Progenitor cell of endocrine pancreas (in vitro differentiated cells): ENCODE measurements around the gene LIG1. TPM values are rescaled to one million over a fixed set of nuclear protein-coding genes. Genes with fewer than 3 reads are reported as not detected.

Experiments
- DNase-seq: peaks from one replicate; pipeline ENCODE4 v3.0.0; 2021; ENCODE audit warnings: low spot score; ENCODE audit not compliant: unreplicated experiment
- H3K27ac Mint-ChIP-seq: 2 replicates; pipeline ENCODE4 v1.8.0; 2021; ENCODE audit warnings: mild to moderate bottlenecking, moderate library complexity, mixed read lengths
- H3K27me3 Mint-ChIP-seq: 2 replicates; pipeline ENCODE4 v1.8.0; 2021; ENCODE audit warnings: mixed read lengths
- H3K36me3 Mint-ChIP-seq: 2 replicates; pipeline ENCODE4 v1.8.0; 2022; ENCODE audit warnings: mixed read lengths; ENCODE audit not compliant: insufficient read depth
- H3K4me1 Mint-ChIP-seq: 2 replicates; pipeline ENCODE4 v1.8.0; 2021; ENCODE audit warnings: low read depth, mixed read lengths
- H3K4me3 Mint-ChIP-seq: 2 replicates; pipeline ENCODE4 v1.8.0; 2021; ENCODE audit warnings: low read depth, mild to moderate bottlenecking, moderate library complexity, mixed read lengths
- H3K9me3 Mint-ChIP-seq: 2 replicates; pipeline ENCODE4 v1.8.0; 2021; ENCODE audit warnings: low read depth, mixed read lengths
- CTCF ChIP-seq: fragments of 200-600 bp; sonication (generic); IDR thresholded peaks from one replicate; pipeline ENCODE4 v1.5.0; 2021; ENCODE audit warnings: antibody characterized with exemption, mild to moderate bottlenecking; ENCODE audit not compliant: unreplicated experiment
- long read RNA-seq: library from polyadenylated mRNA; unstranded; transcript quantifications from one replicate; pipeline ENCODE4 v2.0.0, GENCODE V29; 2020
- total RNA-seq: library from RNA; stranded (reverse); gene quantifications from 2 replicates; pipeline ENCODE4 v1.2.1, GENCODE V29; 2021

Gene LIG1
- 90.4 and 91.0 TPM in 2 replicates for total RNA-seq
- long read RNA-seq, full-length matches to known transcripts, result 64 of 142 reads
- long read RNA-seq, partial matches to known transcripts, result 23 of 142 reads
- long read RNA-seq, other reads (novel, unspliced or antisense), result 55 of 142 reads

- H3K27ac Mint-ChIP-seq, result peak within 1 kb of the TSS; percentile 98
- peaks cover 12% of the 10 kb centered on the region for H3K36me3 Mint-ChIP-seq
- H3K4me1 Mint-ChIP-seq, result peaks cover 12% of the 10 kb centered on the region
Measured at GRCh38 chr19:48169939-48170803, at the start of gene LIG1, which contains the start of gene ZSWIM9. Gene LIG1, minus strand, starts transcription at chr19:48170344. Its CDS starts 4,778 bp downstream, at chr19:48165566. Gene ZSWIM9, plus strand, starts transcription at chr19:48170680. Its CDS starts 1,123 bp downstream, at chr19:48171803.

GRCh38 chr19:48218997-48219396 is 48.9 kb upstream of the LIG1 start:
- TF ChIP-seq CTCF, result no peak
- no peak overlapping the region for H3K4me3 Mint-ChIP-seq
- no peaks in the 10 kb centered on the region for H3K27me3 Mint-ChIP-seq
- DNase-seq, result no peak
- H3K9me3 Mint-ChIP-seq, result no peaks in the 10 kb centered on the region
- H3K4me1 Mint-ChIP-seq, result no peaks in the 10 kb centered on the region
- H3K36me3 Mint-ChIP-seq, result peaks cover 8% of the 10 kb centered on the region
- no peak overlapping the region for H3K27ac Mint-ChIP-seq

More at GRCh38 chr19:48169939-48170803, at the start of gene LIG1, which contains the start of gene ZSWIM9:
- no peaks in the 10 kb centered on the region for H3K27me3 Mint-ChIP-seq
- H3K4me3 Mint-ChIP-seq, result peak within 1 kb of the TSS; percentile 94
- peak; percentile 88 for DNase-seq
- peak; percentile 21 for TF ChIP-seq CTCF
- no peaks in the 10 kb centered on the region for H3K9me3 Mint-ChIP-seq

- Mint-ChIP-seq H3K36me3 (peaks cover 10% of the 10 kb centered on the region), H3K4me3 (no peak overlapping the region), H3K27ac (no peak overlapping the region), H3K9me3 (no peaks in the 10 kb centered on the region), H3K27me3 (no peaks in the 10 kb centered on the region), H3K4me1 (no peaks in the 10 kb centered on the region)
- TF ChIP-seq CTCF, result peak; percentile 35
- DNase-seq, result no peak
Measured at GRCh38 chr19:48216933-48217332, 46.8 kb upstream of the LIG1 start.

GRCh38 chr19:48213959-48214358 is 43.8 kb upstream of the LIG1 start:
- DNase-seq, result no peak
- Mint-ChIP-seq H3K27me3 (no peaks in the 10 kb centered on the region), H3K27ac (no peak overlapping the region), H3K9me3 (no peaks in the 10 kb centered on the region), H3K4me1 (no peaks in the 10 kb centered on the region), H3K36me3 (peaks cover 12% of the 10 kb centered on the region), H3K4me3 (no peak overlapping the region)
- TF ChIP-seq CTCF, result no peak

GRCh38 chr19:48210005-48210404 is 39.9 kb upstream of the LIG1 start:
- Mint-ChIP-seq H3K9me3 (no peaks in the 10 kb centered on the region), H3K27ac (no peak overlapping the region), H3K27me3 (no peaks in the 10 kb centered on the region), H3K4me1 (no peaks in the 10 kb centered on the region), H3K36me3 (peaks cover 8% of the 10 kb centered on the region), H3K4me3 (no peak overlapping the region)
- TF ChIP-seq CTCF, result no peak
- no peak for DNase-seq
